Loucy (cell line): ENCODE measurements around the gene FLVCR1.
A peak's percentile ranks its signal among the peaks of the same experiment; 100 is the strongest.

Source experiments
- H2AFZ ChIP-seq: fragments of 200-600 bp; sonication (generic); 2 replicates; pipeline ENCODE4 v1.6.0; 2016; ENCODE audit warnings: antibody characterized with exemption, mild to moderate bottlenecking, low read length, moderate library complexity
- H3F3A ChIP-seq: fragments of 200-600 bp; 2 replicates; pipeline ENCODE4 v1.6.0; 2016; ENCODE audit warnings: antibody characterized with exemption, low read depth, mild to moderate bottlenecking
- H3K27me3 ChIP-seq: fragments of 200-600 bp; sonication (generic); 2 replicates; pipeline ENCODE4 v1.6.1; 2014; ENCODE audit warnings: low read length, mild to moderate bottlenecking; ENCODE audit not compliant: insufficient read depth, poor library complexity, severe bottlenecking
- H3K36me3 ChIP-seq: fragments of 200-600 bp; sonication (generic); 2 replicates; pipeline ENCODE4 v1.6.1; 2016; ENCODE audit warnings: low read length; ENCODE audit not compliant: insufficient read depth
- H3K4me1 ChIP-seq: fragments of 200-600 bp; sonication (generic); 2 replicates; pipeline ENCODE4 v1.5.1; 2014; ENCODE audit warnings: low read length, mild to moderate bottlenecking; ENCODE audit not compliant: insufficient read depth, poor library complexity, severe bottlenecking
- H3K4me2 ChIP-seq: fragments of 200-600 bp; sonication (generic); 2 replicates; pipeline ENCODE4 v1.6.0; 2014; ENCODE audit warnings: antibody characterized with exemption, low read length, low read depth, mild to moderate bottlenecking; ENCODE audit not compliant: poor library complexity, severe bottlenecking
- H3K4me3 ChIP-seq: fragments of 200-600 bp; sonication (generic); 2 replicates; pipeline ENCODE4 v1.5.1; 2014; ENCODE audit warnings: low read length, mild to moderate bottlenecking, mixed read lengths; ENCODE audit not compliant: poor library complexity, severe bottlenecking
- H3K79me2 ChIP-seq: fragments of 200-600 bp; sonication (generic); 2 replicates; pipeline ENCODE4 v1.6.1; 2014; ENCODE audit warnings: low read length; ENCODE audit not compliant: insufficient read depth
- H3K9ac ChIP-seq: fragments of 200-600 bp; sonication (generic); 2 replicates; pipeline ENCODE4 v1.6.0; 2014; ENCODE audit warnings: mild to moderate bottlenecking, low read depth, low read length, moderate library complexity; ENCODE audit not compliant: poor library complexity, severe bottlenecking
- H3K9me2 ChIP-seq: fragments of 200-600 bp; sonication (generic); replicated peaks from 2 replicates; pipeline ENCODE4 v1.6.1; 2016; ENCODE audit warnings: low read depth, low read length, mixed read lengths
- H3K9me3 ChIP-seq: fragments of 200-600 bp; sonication (generic); 2 replicates; pipeline ENCODE4 v1.6.1; 2014; ENCODE audit warnings: mild to moderate bottlenecking, antibody characterized with exemption, low read length, low read depth; ENCODE audit not compliant: insufficient read depth
- H4K20me1 ChIP-seq: fragments of 200-600 bp; sonication (generic); 2 replicates; pipeline ENCODE4 v1.6.0; 2014; ENCODE audit warnings: antibody characterized with exemption, low read length, mild to moderate bottlenecking; ENCODE audit not compliant: insufficient read depth, poor library complexity, severe bottlenecking
- EZH2phosphoT487 ChIP-seq: fragments of 200-600 bp; IDR thresholded peaks from 2 replicates; pipeline ENCODE4 v1.6.1; 2018; ENCODE audit warnings: antibody characterized with exemption, mild to moderate bottlenecking, moderate library complexity, borderline replicate concordance
- TF ChIP-seq, protein P1 (sequence below): fragments of 200-600 bp; sonication (generic); conservative IDR thresholded peaks from 2 replicates; pipeline ENCODE4 v1.5.1; 2014; ENCODE audit warnings: mild to moderate bottlenecking, antibody characterized with exemption, low read length

The FLVCR1 gene

DNA sequence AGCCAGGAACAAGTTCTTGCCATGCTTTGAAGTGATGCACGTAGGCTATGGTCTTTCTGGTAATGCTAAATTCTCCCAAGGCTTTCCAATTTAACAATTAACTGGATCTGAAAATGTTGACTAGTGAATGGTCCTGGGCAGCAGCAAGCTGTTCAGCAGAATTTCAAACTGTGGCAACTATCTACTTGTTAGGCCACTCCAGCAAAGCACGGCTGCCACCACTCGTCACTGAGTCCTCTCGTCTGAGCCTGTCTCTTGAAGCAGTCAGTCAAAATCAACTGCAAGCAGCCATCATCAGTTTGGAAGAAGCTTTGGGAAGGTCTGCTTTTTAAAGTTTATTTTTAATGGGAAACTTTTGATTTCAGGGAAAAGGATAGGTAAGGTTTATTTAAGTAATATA is 6.1 kb downstream of the FLVCR1 start:
- peaks cover 40% of the 10 kb centered on the region for H4K20me1 ChIP-seq
- H3K9ac ChIP-seq = peak overlapping the region; percentile 15
- H3K9me2 ChIP-seq = no peaks in the 10 kb centered on the region
- no peak overlapping the region for H2AFZ ChIP-seq
- H3F3A ChIP-seq = no peaks in the 10 kb centered on the region
- peaks cover 42% of the 10 kb centered on the region for H3K4me1 ChIP-seq
- H3K4me2 ChIP-seq = peak overlapping the region; percentile 68
- H3K36me3 ChIP-seq = peaks cover 6% of the 10 kb centered on the region; the same call in 1 of the 2 replicates
- no peaks in the 10 kb centered on the region for H3K9me3 ChIP-seq
- peak overlapping the region; percentile 59 for H3K4me3 ChIP-seq
- peaks cover 64% of the 10 kb centered on the region for H3K79me2 ChIP-seq
- H3K27me3 ChIP-seq = no peaks in the 10 kb centered on the region
- TF ChIP-seq EZH2phosphoT487 = no peak
- TF ChIP-seq, protein P1, sequence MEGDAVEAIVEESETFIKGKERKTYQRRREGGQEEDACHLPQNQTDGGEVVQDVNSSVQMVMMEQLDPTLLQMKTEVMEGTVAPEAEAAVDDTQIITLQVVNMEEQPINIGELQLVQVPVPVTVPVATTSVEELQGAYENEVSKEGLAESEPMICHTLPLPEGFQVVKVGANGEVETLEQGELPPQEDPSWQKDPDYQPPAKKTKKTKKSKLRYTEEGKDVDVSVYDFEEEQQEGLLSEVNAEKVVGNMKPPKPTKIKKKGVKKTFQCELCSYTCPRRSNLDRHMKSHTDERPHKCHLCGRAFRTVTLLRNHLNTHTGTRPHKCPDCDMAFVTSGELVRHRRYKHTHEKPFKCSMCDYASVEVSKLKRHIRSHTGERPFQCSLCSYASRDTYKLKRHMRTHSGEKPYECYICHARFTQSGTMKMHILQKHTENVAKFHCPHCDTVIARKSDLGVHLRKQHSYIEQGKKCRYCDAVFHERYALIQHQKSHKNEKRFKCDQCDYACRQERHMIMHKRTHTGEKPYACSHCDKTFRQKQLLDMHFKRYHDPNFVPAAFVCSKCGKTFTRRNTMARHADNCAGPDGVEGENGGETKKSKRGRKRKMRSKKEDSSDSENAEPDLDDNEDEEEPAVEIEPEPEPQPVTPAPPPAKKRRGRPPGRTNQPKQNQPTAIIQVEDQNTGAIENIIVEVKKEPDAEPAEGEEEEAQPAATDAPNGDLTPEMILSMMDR = no peak

DNA sequence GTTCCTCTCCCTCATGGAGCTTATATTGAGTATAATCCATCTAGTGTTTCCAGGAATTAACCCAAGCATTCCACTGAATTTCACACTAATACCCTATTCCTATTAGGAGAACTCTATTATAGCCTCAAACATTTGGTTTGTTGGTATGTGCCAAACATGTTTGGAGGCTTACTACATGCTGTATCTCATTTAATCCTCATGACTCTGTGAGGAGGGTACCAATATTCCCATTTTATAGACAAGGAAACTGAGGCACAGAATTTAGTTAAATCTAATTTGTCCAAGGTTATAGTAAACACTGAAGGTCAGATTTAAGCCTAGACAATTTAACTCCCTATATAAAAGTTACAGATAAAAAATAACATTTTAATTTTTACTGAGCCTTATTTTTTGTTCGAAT is 9.1 kb downstream of the FLVCR1 start:
- Histone ChIP-seq H3K4me3 (no peak overlapping the region), H3K9ac (no peak overlapping the region), H3K79me2 (peaks cover 36% of the 10 kb centered on the region), H3K9me3 (no peaks in the 10 kb centered on the region), H4K20me1 (peaks cover 19% of the 10 kb centered on the region), H3K9me2 (no peaks in the 10 kb centered on the region), H3K36me3 (peaks cover 6% of the 10 kb centered on the region; the same call in 1 of the 2 replicates), H3F3A (no peaks in the 10 kb centered on the region), H3K4me1 (peaks cover 22% of the 10 kb centered on the region), H3K27me3 (no peaks in the 10 kb centered on the region), H3K4me2 (no peak overlapping the region), H2AFZ (no peak overlapping the region)
- no peak for TF ChIP-seq EZH2phosphoT487

DNA sequence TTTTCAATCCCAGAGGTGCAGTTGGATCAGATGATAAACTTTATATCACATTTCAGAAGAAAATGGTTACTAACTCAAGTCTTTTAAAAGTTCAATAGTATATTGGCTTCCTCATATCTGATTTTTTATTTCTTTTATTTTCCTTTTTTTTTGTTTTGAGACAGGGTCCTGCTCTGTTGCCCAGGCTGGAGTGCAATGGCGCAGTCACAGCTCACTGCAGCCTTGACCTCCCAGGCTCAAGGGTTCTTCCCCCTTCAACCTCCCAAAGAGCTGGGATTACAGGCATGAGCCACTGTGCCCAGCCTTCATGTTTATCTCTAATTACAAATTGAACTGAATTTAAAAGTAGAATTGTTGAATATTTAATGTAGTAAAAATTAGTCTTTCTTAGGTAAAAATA is 13.9 kb downstream of the FLVCR1 start:
- Histone ChIP-seq H3K36me3 (peaks cover 33% of the 10 kb centered on the region), H3F3A (no peaks in the 10 kb centered on the region), H3K79me2 (peaks cover 3% of the 10 kb centered on the region; the same call in 1 of the 2 replicates), H3K4me3 (no peak overlapping the region), H3K27me3 (no peaks in the 10 kb centered on the region), H3K9ac (no peak overlapping the region), H3K9me3 (no peaks in the 10 kb centered on the region), H3K4me2 (no peak overlapping the region), H2AFZ (no peak overlapping the region), H3K4me1 (peaks cover 3% of the 10 kb centered on the region), H3K9me2 (no peaks in the 10 kb centered on the region), H4K20me1 (peaks cover 4% of the 10 kb centered on the region)
- TF ChIP-seq EZH2phosphoT487 = no peak
- TF ChIP-seq, protein P1 = no peak

- H3K4me1 ChIP-seq = peaks cover 3% of the 10 kb centered on the region
- H3K4me3 ChIP-seq = no peak overlapping the region
- TF ChIP-seq EZH2phosphoT487 = no peak
- TF ChIP-seq, protein P1 = no peak
- H3K4me2 ChIP-seq = no peak overlapping the region
- H3K9me3 ChIP-seq = no peaks in the 10 kb centered on the region
- H3K9me2 ChIP-seq = no peaks in the 10 kb centered on the region
- no peak overlapping the region for H2AFZ ChIP-seq
- peaks cover 34% of the 10 kb centered on the region for H3K36me3 ChIP-seq
- H3K27me3 ChIP-seq = no peaks in the 10 kb centered on the region
- no peaks in the 10 kb centered on the region for H3F3A ChIP-seq
- no peaks in the 10 kb centered on the region; the same call in 1 of the 2 replicates for H3K79me2 ChIP-seq
- peaks cover 4% of the 10 kb centered on the region for H4K20me1 ChIP-seq
- H3K9ac ChIP-seq = no peak overlapping the region
Observed at GRCh38 chr1:212873518-212873917, 15.4 kb downstream of the FLVCR1 start.
